Gastroesophageal sphincter (tissue), 3 donors: ENCODE results near the gene TNNC1.

Experiments used
- EP300 ChIP-seq: sonication (generic); formaldehyde crosslinking; IDR thresholded peaks from one replicate; pipeline ENCODE4 v1.6.1; 2017; ENCODE audit warnings: antibody characterized with exemption, mild to moderate bottlenecking
- POLR2A ChIP-seq, 2 donors: fragments of 450-650 bp; IDR thresholded peaks; one replicate each; pipeline ENCODE4 v1.6.1; 2017; ENCODE audit warnings: antibody characterized with exemption in 2 of 2, mild to moderate bottlenecking in 2 of 2, moderate library complexity in 1 of 2
- POLR2AphosphoS5 ChIP-seq: sonication (generic); formaldehyde crosslinking; IDR thresholded peaks from one replicate; pipeline ENCODE4 v1.6.1; 2017; ENCODE audit warnings: antibody characterized with exemption
- TF ChIP-seq, protein P1 (sequence below), 4 experiments: fragments of 200-600 bp in 2 of 4; fragments of 450-650 bp in 2 of 4; sonication (generic) in 1 of 4; IDR thresholded peaks; one replicate each; pipeline ENCODE4 v1.5.1; 2017 to 2019; ENCODE audit warnings: antibody characterized with exemption in 4 of 4, mild to moderate bottlenecking in 2 of 4, moderate library complexity in 2 of 4

DNA sequence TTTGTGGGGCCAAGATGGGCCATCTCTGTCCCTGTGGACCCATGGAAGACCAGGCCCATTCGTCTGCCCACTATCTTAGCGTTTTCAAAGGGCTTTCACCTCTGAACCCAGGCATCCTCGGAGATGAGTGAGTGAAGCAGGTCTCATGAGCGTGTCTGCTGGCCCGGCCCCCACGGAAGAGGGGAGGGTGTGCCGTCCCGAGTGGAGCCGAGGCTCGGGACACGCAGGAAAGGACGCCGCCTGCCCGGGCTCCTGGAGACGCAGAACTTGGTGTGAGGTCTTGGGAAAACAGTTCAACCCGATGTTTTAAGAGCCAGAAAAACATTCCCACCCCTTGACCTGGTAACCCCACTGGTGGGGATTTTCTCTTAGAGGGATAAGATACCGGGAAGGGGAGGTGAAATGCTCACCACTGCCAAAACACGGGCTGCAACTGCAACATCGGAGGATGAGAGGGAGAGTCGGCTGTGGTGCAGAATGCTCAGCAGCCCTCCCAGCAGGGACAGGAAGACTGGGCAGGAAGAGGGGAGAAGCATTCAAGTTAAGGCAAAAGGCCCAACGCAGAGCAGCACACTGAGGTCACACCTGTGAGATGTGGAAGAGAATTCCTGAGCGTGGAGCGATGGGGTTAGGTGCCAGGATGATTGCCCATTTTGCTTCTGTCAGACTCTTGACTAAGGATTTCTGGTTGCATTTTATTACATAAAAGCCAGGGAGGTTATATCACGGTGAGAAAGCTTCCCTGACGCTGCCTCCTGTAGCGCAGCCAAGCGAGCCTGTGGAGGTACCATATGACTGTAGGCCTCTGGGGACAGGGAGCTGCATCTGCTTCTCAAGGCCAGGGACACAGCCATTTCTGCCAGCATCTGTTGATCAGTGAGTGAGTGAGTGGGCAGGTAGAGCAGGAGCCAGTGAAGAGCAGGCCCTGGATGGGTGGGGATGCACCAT lies 27.2 kb upstream of the TNNC1 start:
- TF ChIP-seq EP300 (no peak), POLR2A (IDR thresholded peaks at IDR 0.05) (no peak), POLR2AphosphoS5 (no peak)
- TF ChIP-seq, protein P1, sequence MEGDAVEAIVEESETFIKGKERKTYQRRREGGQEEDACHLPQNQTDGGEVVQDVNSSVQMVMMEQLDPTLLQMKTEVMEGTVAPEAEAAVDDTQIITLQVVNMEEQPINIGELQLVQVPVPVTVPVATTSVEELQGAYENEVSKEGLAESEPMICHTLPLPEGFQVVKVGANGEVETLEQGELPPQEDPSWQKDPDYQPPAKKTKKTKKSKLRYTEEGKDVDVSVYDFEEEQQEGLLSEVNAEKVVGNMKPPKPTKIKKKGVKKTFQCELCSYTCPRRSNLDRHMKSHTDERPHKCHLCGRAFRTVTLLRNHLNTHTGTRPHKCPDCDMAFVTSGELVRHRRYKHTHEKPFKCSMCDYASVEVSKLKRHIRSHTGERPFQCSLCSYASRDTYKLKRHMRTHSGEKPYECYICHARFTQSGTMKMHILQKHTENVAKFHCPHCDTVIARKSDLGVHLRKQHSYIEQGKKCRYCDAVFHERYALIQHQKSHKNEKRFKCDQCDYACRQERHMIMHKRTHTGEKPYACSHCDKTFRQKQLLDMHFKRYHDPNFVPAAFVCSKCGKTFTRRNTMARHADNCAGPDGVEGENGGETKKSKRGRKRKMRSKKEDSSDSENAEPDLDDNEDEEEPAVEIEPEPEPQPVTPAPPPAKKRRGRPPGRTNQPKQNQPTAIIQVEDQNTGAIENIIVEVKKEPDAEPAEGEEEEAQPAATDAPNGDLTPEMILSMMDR (IDR thresholded peaks at IDR 0.05) = no peak
